Fibroblast of villous mesenchyme (primary cell): ENCODE data around the gene ATP6V1G2. TPM values are rescaled to one million over a fixed set of nuclear protein-coding genes. Genes with fewer than 3 reads are reported as not detected.
A peak's percentile ranks its signal among the peaks of the same experiment; 100 is the strongest.
"Not testable (repeated sequence)": the region's sequence is repeated elsewhere in the genome, so short reads cannot be mapped to it uniquely, and the experiment has no call there.

Source experiments
- DNase-seq: peaks from one replicate; pipeline ENCODE4 v3.0.0-alpha.2; 2010; ENCODE audit warnings: low read depth
- H3K4me3 ChIP-seq: 2 replicates; pipeline ENCODE4 v1.5.1; 2011; ENCODE audit warnings: low read depth, mild to moderate bottlenecking, low read length
- CTCF ChIP-seq: IDR thresholded peaks from 2 replicates; pipeline ENCODE4 v1.5.1; 2012; ENCODE audit warnings: low read depth, mild to moderate bottlenecking, low read length; ENCODE audit not compliant: insufficient read depth
- total RNA-seq: library from RNA; depleted of rRNA; stranded (reverse); fragments of >200 nt; gene quantifications from 2 replicates; pipeline ENCODE4 v1.2.3, GENCODE V29; 2012

Gene ATP6V1G2
- total RNA-seq, 1 donor, result 3.0 TPM

- H3K4me3 ChIP-seq, result no peak overlapping the region
- TF ChIP-seq CTCF, result no peak
- DNase-seq, result no peak
Observed at GRCh38 chr6:31558318-31558625, 11.9 kb upstream of the ATP6V1G2 start.

GRCh38 chr6:31557443-31558317, 11.3 kb upstream of the ATP6V1G2 start:
- H3K4me3 ChIP-seq, result no peak overlapping the region
- no peak for DNase-seq
- TF ChIP-seq CTCF, result no peak

- no peak for TF ChIP-seq CTCF
- DNase-seq, result no peak
- no peak overlapping the region for H3K4me3 ChIP-seq
Observed at GRCh38 chr6:31556307-31556706, 9.9 kb upstream of the ATP6V1G2 start.

- H3K4me3 ChIP-seq, result not testable (repeated sequence)
- TF ChIP-seq CTCF, result peak; percentile 61
- peak; percentile 72 for DNase-seq
Observed at GRCh38 chr6:31551371-31551770, 5.0 kb upstream of the ATP6V1G2 start.

- TF ChIP-seq CTCF, result no peak
- H3K4me3 ChIP-seq, result peak overlapping the region; percentile 64
- DNase-seq, result no peak
Observed at GRCh38 chr6:31548544-31548873, 2.1 kb upstream of the ATP6V1G2 start.

- peak; percentile 33 for DNase-seq
- peak overlapping the region; percentile 64 for H3K4me3 ChIP-seq
- no peak for TF ChIP-seq CTCF
Observed at GRCh38 chr6:31547727-31548543, 1.5 kb upstream of the ATP6V1G2 start.
